B cell (primary cell): ENCODE data around the gene ECE1.

Experiments
- EZH2 ChIP-seq: IDR thresholded peaks from 2 replicates; pipeline ENCODE4 v1.6.1; 2012; ENCODE audit warnings: borderline replicate concordance, low read depth, mild to moderate bottlenecking, moderate library complexity, low read length; ENCODE audit not compliant: insufficient read depth, poor library complexity, severe bottlenecking
- TF ChIP-seq, protein P1 (sequence below): fragments of 200-600 bp; IDR thresholded peaks from one replicate; pipeline ENCODE4 v1.8.0; 2022; ENCODE audit warnings: antibody characterized with exemption, mild to moderate bottlenecking

DNA sequence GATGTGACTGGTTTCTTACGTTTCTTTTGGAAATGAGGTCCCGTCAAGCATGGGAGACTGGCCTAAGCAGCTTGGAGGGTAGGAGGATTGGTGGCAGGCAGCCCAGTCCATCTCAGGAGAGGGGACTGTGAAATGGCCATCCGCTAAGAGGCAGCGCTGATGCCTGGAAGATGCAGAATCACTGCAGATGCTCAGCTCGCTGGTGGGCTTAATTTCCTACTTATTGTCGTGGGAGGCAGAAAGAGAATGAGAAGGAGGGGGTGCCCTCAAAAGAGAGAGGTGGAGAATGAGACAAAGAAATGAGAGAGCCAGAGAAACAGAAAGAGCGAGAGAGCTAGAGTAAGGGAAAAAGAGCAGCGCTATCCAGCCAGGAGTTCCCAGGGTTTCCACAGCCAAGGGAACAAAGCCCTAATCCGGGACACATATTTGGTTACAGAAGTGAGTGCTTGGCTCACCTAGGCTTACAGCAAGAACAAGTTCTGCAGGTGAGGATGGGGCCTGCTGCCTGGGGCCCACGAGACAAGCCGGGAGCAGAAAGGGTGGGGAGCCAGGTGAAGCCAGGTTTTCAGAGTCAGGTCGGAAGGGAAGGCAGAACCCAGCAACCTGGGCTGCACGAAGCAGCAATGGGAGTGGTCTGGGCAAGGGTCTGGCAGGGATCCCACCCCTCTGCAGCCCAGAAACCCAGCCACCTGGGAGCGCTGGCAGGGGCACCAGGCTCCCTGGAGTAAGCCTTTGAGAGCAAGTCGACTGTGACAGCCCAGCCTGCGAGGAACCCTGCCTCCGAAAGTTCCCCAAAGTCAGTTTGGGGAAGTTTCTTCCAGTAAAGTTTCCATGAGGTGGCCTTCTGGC lies 5.8 kb downstream of the ECE1 start:
- TF ChIP-seq, protein P1, sequence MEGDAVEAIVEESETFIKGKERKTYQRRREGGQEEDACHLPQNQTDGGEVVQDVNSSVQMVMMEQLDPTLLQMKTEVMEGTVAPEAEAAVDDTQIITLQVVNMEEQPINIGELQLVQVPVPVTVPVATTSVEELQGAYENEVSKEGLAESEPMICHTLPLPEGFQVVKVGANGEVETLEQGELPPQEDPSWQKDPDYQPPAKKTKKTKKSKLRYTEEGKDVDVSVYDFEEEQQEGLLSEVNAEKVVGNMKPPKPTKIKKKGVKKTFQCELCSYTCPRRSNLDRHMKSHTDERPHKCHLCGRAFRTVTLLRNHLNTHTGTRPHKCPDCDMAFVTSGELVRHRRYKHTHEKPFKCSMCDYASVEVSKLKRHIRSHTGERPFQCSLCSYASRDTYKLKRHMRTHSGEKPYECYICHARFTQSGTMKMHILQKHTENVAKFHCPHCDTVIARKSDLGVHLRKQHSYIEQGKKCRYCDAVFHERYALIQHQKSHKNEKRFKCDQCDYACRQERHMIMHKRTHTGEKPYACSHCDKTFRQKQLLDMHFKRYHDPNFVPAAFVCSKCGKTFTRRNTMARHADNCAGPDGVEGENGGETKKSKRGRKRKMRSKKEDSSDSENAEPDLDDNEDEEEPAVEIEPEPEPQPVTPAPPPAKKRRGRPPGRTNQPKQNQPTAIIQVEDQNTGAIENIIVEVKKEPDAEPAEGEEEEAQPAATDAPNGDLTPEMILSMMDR = no peak
- TF ChIP-seq EZH2 = no peak
